DLD1 (cell line): ENCODE results near the gene EPHB4.
"Not testable (repeated sequence)": the region's sequence is repeated elsewhere in the genome, so short reads cannot be mapped to it uniquely, and the experiment has no call there.

Experiments
- in situ Hi-C: cut with HindIII; loops from 2 replicates; pipeline ENCODE4 v1.10.0; 2017; ENCODE audit warnings: low sequenced_read_pairs

EPHB4 gene

GRCh38 chr7:100791881-100792666, 35.2 kb downstream of the EPHB4 start:
- in situ Hi-C loops = no loop called here

GRCh38 chr7:100789055-100789454, 38.3 kb downstream of the EPHB4 start:
- in situ Hi-C loops = no loop called here

- in situ Hi-C loops = no loop called here
Measured at GRCh38 chr7:100786323-100786722, 41.0 kb downstream of the EPHB4 start.

GRCh38 chr7:100785878-100786277, 41.4 kb downstream of the EPHB4 start:
- in situ Hi-C loops = no loop called here

GRCh38 chr7:100783804-100784203, 43.5 kb downstream of the EPHB4 start:
- in situ Hi-C loops = no loop called here

GRCh38 chr7:100781255-100781654, 46.1 kb downstream of the EPHB4 start:
- in situ Hi-C loops = no loop called here

GRCh38 chr7:100779359-100779758, 48.0 kb downstream of the EPHB4 start:
- in situ Hi-C loops = no loop called here

- in situ Hi-C loops = no loop called here
Measured at GRCh38 chr7:100778061-100778621, 49.2 kb downstream of the EPHB4 start.

GRCh38 chr7:100773491-100773890, 53.8 kb downstream of the EPHB4 start:
- in situ Hi-C loops = no loop called here

- in situ Hi-C loops = no loop called here
Measured at GRCh38 chr7:100768784-100769183, 58.5 kb downstream of the EPHB4 start.

GRCh38 chr7:100765250-100765649, 62.1 kb downstream of the EPHB4 start:
- in situ Hi-C loops = no loop called here

- in situ Hi-C loops = no loop called here
Measured at GRCh38 chr7:100764841-100765240, 62.5 kb downstream of the EPHB4 start.

GRCh38 chr7:100763556-100764140, 63.7 kb downstream of the EPHB4 start:
- in situ Hi-C loops = no loop called here

GRCh38 chr7:100762841-100763240, 64.5 kb downstream of the EPHB4 start:
- in situ Hi-C loops = not testable (repeated sequence)

- in situ Hi-C loops = no loop called here
Measured at GRCh38 chr7:100759357-100760171, 67.8 kb downstream of the EPHB4 start.

GRCh38 chr7:100753750-100754149, 73.6 kb downstream of the EPHB4 start:
- in situ Hi-C loops = no loop called here

- in situ Hi-C loops = no loop called here
Measured at GRCh38 chr7:100752994-100753393, 74.3 kb downstream of the EPHB4 start.
